SJCRH30 (cell line): Measurements from ENCODE around the gene SLC35B2. TPM values are rescaled to one million over a fixed set of nuclear protein-coding genes. Genes with fewer than 3 reads are reported as not detected.

Experiments
- DNase-seq, 2 experiments: peaks; one replicate each; pipeline ENCODE4 v3.0.0-alpha.2; 2015 to 2020
- H3K27ac ChIP-seq: fragments of 250-450 bp; sonication (Bioruptor Pico); 2 replicates; pipeline ENCODE4 v1.5.1; 2020; ENCODE audit warnings: mild to moderate bottlenecking, moderate library complexity
- H3K27me3 ChIP-seq: fragments of 250-450 bp; sonication (Bioruptor Pico); 2 replicates; pipeline ENCODE4 v1.5.1; 2020; ENCODE audit warnings: mild to moderate bottlenecking, moderate library complexity
- H3K36me3 ChIP-seq: fragments of 250-450 bp; sonication (Bioruptor Pico); 2 replicates; pipeline ENCODE4 v1.5.1; 2020; ENCODE audit warnings: mild to moderate bottlenecking, moderate library complexity
- H3K4me1 ChIP-seq: fragments of 250-450 bp; sonication (Bioruptor Pico); 2 replicates; pipeline ENCODE4 v1.5.1; 2020; ENCODE audit warnings: mild to moderate bottlenecking, moderate library complexity
- H3K4me3 ChIP-seq: fragments of 250-450 bp; sonication (Bioruptor Pico); 2 replicates; pipeline ENCODE4 v1.5.1; 2020; ENCODE audit warnings: mild to moderate bottlenecking, moderate library complexity
- H3K9me3 ChIP-seq: fragments of 250-450 bp; sonication (Bioruptor Pico); replicated peaks from 2 replicates; pipeline ENCODE4 v1.5.1; 2020; ENCODE audit warnings: mild to moderate bottlenecking, moderate library complexity
- total RNA-seq: library from RNA; depleted of rRNA; stranded (reverse); fragments of >200 nt; shearing (Covaris generic); gene quantifications from 2 replicates; pipeline ENCODE4 v1.2.3, GENCODE V29; 2014

Gene SLC35B2
- total RNA-seq, 1 experiment from 2014 or later, result 27.8 TPM

- no peaks in the 10 kb centered on the region for H3K9me3 ChIP-seq
These were observed 37.8 kb upstream of the SLC35B2 start for GRCh38 chr6:44294832-44295791.

DNA sequence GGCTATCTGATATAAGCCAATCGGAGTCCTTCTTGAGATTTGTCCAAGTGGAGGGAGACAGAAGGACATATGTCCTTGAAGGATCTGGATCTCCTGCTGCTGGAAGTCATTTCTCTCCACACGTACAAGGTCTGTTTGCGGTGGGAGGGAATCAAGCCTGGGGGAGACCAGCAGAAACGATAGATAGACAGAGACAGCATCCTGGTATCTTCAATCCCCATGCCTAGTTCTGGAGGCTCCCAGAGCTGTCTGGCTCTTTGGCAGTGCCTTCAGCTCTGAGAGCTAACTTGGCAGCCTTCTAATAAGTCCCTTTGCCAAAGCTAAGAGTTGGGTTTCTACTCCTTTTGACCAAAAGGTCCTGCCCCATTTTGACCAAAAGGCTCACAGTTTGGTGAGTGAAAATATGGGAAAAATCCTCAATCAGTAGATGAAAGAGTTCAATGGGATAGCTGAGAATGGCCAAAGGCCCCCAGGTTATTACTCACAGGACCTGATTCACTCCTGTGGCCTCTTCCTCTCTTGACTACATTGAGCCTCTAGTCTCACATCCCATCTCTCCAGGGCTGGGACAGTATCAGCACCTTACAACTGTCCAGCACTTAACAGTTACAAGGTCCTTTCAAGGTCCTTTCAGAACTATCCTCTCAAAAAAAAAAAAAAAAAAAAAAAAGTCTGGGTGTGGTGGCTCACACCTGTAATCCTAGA lies 35.5 kb upstream of the SLC35B2 start:
- no peak for DNase-seq
- H3K27ac ChIP-seq, result no peak overlapping the region
- no peaks in the 10 kb centered on the region for H3K4me1 ChIP-seq
- H3K36me3 ChIP-seq, result no peaks in the 10 kb centered on the region
- H3K4me3 ChIP-seq, result no peak overlapping the region
- H3K9me3 ChIP-seq, result no peaks in the 10 kb centered on the region
- H3K27me3 ChIP-seq, result peaks cover 16% of the 10 kb centered on the region; the same call in 1 of the 2 replicates

More at GRCh38 chr6:44294832-44295791, 37.8 kb upstream of the SLC35B2 start:
- H3K27ac ChIP-seq, result no peak overlapping the region
- H3K27me3 ChIP-seq, result peaks cover 10% of the 10 kb centered on the region; the same call in 1 of the 2 replicates
- peaks cover under 1% of the 10 kb centered on the region; the same call in 1 of the 2 replicates for H3K36me3 ChIP-seq
- H3K4me3 ChIP-seq, result no peak overlapping the region
- H3K4me1 ChIP-seq, result no peaks in the 10 kb centered on the region
- DNase-seq, result peak in 1 of 2 experiments; percentile 20

DNA sequence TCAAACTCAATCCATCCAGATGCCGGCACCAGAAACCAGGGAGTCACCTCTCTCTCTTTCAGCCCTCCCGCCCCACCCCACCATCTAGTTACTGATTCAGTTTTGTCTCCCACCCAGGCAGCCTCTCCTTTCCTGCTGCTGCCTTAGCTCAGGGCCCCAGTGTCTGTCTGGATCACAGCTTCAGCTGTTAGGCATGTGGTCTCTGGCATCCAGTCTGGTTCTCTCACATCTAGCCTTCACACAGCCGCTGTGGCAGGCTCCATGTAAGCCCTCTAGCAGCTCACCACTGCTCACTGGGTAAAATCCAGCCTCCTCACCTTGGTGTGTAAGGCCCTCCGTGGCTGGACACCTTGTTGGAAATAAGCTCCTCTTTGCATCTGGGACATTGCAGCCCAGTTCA lies 34.5 kb upstream of the SLC35B2 start:
- H3K9me3 ChIP-seq, result no peaks in the 10 kb centered on the region
- H3K36me3 ChIP-seq, result no peaks in the 10 kb centered on the region
- no peak overlapping the region for H3K27ac ChIP-seq
- DNase-seq, result peak; percentile 46 to 53
- H3K4me1 ChIP-seq, result no peaks in the 10 kb centered on the region
- peaks cover 16% of the 10 kb centered on the region; the same call in 1 of the 2 replicates for H3K27me3 ChIP-seq
- H3K4me3 ChIP-seq, result no peak overlapping the region

DNA sequence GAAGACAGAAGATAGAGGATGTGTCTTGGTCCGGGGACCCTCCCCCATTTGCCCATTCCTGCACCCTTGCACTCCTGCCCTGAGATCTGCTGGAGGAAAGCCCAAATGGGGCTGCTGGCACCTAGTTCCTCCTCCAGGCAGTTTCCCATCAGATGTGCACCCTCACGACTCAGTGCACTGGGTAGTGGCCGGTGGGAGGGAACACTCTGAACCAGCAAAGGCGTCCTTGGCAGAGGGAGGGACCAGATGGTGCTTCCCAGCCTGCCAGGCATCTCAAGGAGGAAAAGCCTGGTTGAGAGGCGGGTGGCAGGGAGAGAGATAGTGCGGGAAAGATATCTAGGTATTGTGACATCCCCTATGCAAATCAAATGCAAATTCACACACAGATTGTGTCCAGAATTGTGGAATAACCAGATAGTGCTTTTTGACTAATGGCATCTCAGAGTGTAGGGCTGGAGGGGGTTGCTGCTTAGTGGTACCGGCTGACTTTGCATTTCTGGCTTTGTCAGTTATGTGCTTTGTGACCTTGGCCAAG lies 32.5 kb upstream of the SLC35B2 start:
- Histone ChIP-seq H3K4me3 (no peak overlapping the region), H3K27me3 (peaks cover 16% of the 10 kb centered on the region; the same call in 1 of the 2 replicates), H3K36me3 (no peaks in the 10 kb centered on the region), H3K27ac (no peak overlapping the region), H3K4me1 (no peaks in the 10 kb centered on the region), H3K9me3 (no peaks in the 10 kb centered on the region)
- no peak for DNase-seq

GRCh38 chr6:44286747-44287146 lies 29.4 kb upstream of the SLC35B2 start:
- peaks cover 11% of the 10 kb centered on the region; the same call in 1 of the 2 replicates for H3K27me3 ChIP-seq
- H3K4me1 ChIP-seq, result no peaks in the 10 kb centered on the region
- no peaks in the 10 kb centered on the region for H3K36me3 ChIP-seq
- no peaks in the 10 kb centered on the region for H3K9me3 ChIP-seq
- DNase-seq, result no peak
- H3K4me3 ChIP-seq, result no peak overlapping the region
- no peak overlapping the region for H3K27ac ChIP-seq

DNA sequence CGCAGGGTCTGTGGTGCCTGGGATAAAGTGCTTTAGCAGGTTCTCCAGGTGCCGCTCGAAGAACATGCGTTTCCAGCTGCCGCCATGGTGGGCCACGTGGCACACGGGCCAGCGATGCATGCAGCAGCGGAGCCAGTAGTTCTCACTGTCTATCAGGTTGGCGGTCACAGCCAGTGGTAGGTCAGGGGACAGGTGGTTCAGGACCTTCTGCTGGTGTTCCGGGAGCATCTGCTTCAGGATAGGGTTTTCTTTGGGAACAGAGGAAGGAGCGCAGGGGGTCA lies 28.9 kb upstream of the SLC35B2 start:
- Histone ChIP-seq H3K4me1 (no peaks in the 10 kb centered on the region), H3K27ac (no peak overlapping the region), H3K4me3 (no peak overlapping the region), H3K36me3 (no peaks in the 10 kb centered on the region), H3K27me3 (peaks cover 7% of the 10 kb centered on the region; the same call in 1 of the 2 replicates), H3K9me3 (no peaks in the 10 kb centered on the region)
- no peak for DNase-seq

DNA sequence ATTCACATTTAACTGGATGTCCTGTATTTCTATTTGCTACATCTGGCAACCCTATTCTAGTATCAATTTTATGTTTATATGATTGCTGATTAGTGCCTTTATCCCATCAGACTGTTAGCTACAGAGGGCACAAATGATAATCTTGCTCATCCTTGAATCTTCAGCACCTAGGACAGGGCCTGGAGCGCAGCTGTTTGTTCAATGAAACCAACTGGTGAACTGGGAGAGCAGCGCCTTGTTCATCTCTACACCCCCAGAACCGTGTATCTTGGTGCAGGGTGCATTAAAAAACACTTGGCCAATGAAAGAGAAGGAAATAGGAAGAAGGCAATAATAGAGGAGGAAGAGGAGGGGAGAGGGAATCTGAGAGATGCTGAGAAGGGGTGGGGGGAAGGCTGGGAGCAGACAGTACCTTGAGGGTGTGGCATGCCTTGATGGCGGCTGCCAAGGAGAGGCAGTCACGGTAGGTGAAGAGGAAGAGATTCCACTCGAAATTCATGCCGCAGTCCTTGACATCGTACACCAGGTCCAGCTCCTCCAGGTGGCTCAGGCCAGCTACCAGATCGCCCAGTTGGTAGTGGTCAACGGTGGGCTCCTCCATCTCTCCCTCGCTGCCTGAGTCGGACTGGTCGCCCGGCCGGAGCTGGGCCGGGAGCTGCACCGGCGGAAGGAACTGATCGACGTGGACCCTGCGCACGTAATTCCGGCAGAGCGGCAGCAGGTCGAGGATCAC lies 28.4 kb upstream of the SLC35B2 start:
- H3K4me3 ChIP-seq, result no peak overlapping the region

DNA sequence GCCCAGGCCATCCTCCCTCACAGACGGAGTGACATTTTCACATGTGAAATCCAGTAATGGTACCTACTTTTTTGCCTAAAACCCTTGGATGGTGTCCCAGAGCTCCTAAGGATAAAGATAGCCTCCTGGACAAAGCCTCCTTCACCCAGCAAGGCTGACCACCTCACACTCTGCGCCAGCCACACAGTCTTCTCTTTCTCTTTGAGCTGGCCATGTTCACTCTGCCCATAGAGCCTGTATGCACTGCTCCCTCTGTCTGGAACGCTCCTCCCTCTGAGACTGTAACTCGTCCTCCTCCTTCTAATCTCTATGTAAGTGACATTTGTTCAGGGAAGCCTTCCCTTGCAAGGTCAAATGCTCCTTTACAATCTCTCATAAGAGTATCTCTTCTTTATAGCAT lies 27.5 kb upstream of the SLC35B2 start:
- no peak overlapping the region for H3K4me3 ChIP-seq
- no peaks in the 10 kb centered on the region for H3K9me3 ChIP-seq
- 0 out of 2 replicates have a peak, but pooled peaks cover 5% of the 10 kb centered on the region for H3K27me3 ChIP-seq
- DNase-seq, result no peak
- H3K4me1 ChIP-seq, result no peaks in the 10 kb centered on the region
- H3K27ac ChIP-seq, result no peak overlapping the region
- no peaks in the 10 kb centered on the region for H3K36me3 ChIP-seq

More for the DNA sequence above, 28.4 kb upstream of the SLC35B2 start:
- Histone ChIP-seq H3K4me1 (no peaks in the 10 kb centered on the region), H3K27ac (no peak overlapping the region), H3K27me3 (0 out of 2 replicates have a peak, but pooled peaks cover 5% of the 10 kb centered on the region), H3K36me3 (no peaks in the 10 kb centered on the region), H3K9me3 (no peaks in the 10 kb centered on the region)
- peak; percentile 38 to 65 for DNase-seq

DNA sequence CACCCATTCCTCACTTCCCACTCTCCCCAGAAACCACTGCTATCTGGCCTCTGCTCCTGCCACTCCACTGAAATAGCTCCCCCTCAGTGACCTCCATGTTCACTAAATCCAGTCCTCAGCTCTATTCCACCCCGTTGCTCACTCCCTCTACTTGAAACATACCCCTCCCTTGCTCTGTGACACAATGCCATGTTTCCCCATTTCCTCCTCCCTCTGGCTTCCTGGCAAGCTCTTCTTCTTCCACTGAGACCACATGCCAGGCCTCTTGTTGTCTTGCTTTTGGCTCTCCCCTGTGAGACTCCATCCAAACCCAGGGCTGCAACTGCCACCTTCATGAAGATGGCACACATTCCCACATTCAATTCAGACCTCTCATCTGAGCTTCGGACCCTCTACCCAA lies 26.8 kb upstream of the SLC35B2 start:
- no peaks in the 10 kb centered on the region for H3K4me1 ChIP-seq
- no peak for DNase-seq
- H3K36me3 ChIP-seq, result no peaks in the 10 kb centered on the region
- H3K9me3 ChIP-seq, result no peaks in the 10 kb centered on the region
- no peak overlapping the region for H3K4me3 ChIP-seq
- no peak overlapping the region for H3K27ac ChIP-seq
- H3K27me3 ChIP-seq, result no peaks in the 10 kb centered on the region

DNA sequence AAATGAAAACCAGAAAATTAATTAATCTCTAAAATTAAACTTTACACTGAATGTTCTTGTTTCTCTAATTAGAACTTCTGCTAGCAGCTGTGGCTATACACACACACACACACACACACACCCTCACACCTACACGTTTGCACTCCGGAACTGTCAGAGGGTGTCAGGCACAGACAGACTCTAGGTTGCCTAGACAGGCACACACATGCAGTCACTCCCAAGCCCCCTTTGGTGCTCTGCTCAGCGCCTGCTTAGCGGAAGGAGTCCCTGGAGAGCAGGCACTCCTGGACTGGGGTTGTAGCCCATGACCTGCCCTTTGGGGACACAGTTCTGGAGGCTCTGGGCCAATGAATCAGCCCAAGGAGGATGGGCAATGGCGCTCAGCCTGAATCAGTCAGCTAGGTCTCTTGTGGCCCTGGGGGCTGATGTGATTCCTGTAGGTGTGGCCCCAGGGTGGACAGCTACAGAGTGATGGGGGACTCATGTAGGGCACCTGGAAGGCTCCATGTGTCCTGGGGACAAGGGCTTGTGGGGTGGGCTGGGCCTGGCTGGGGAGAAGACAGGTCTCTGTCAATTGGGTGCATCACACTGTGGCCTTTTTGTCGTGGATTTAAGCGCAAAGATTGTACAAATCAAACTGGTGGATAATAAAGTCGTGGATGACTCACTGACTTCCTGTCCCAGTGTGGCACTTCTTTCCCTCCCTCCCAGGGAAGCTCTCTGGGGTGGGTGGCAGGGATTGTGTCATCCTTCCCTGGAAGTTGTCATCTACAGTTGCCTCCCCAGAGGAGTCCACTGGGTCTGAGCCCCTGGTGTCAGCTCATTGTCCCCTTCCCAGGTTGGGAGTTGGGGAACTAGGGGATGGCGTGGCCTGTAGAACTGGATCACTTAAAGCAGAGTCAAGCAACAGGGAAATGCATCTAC lies 21.7 kb upstream of the SLC35B2 start:
- H3K27ac ChIP-seq, result no peak overlapping the region
- no peak overlapping the region for H3K4me3 ChIP-seq
- no peak for DNase-seq
- H3K27me3 ChIP-seq, result no peaks in the 10 kb centered on the region
- no peaks in the 10 kb centered on the region for H3K4me1 ChIP-seq
- no peaks in the 10 kb centered on the region for H3K9me3 ChIP-seq
- H3K36me3 ChIP-seq, result no peaks in the 10 kb centered on the region

GRCh38 chr6:44278315-44278714 lies 21.0 kb upstream of the SLC35B2 start:
- DNase-seq, result no peak
- H3K27me3 ChIP-seq, result no peaks in the 10 kb centered on the region
- no peaks in the 10 kb centered on the region for H3K4me1 ChIP-seq

GRCh38 chr6:44277763-44278162 lies 20.4 kb upstream of the SLC35B2 start:
- Histone ChIP-seq H3K4me1 (no peaks in the 10 kb centered on the region), H3K4me3 (no peak overlapping the region), H3K36me3 (no peaks in the 10 kb centered on the region), H3K27ac (no peak overlapping the region), H3K9me3 (no peaks in the 10 kb centered on the region), H3K27me3 (no peaks in the 10 kb centered on the region)
- DNase-seq, result no peak

More at GRCh38 chr6:44278315-44278714, 21.0 kb upstream of the SLC35B2 start:
- no peaks in the 10 kb centered on the region for H3K9me3 ChIP-seq
- H3K36me3 ChIP-seq, result no peaks in the 10 kb centered on the region
- no peak overlapping the region for H3K27ac ChIP-seq
- no peak overlapping the region for H3K4me3 ChIP-seq

GRCh38 chr6:44276667-44277640 lies 19.6 kb upstream of the SLC35B2 start:
- H3K36me3 ChIP-seq, result no peaks in the 10 kb centered on the region
- no peaks in the 10 kb centered on the region for H3K27me3 ChIP-seq

More at GRCh38 chr6:44276667-44277640, 19.6 kb upstream of the SLC35B2 start:
- Histone ChIP-seq H3K9me3 (no peaks in the 10 kb centered on the region), H3K4me1 (no peaks in the 10 kb centered on the region), H3K27ac (no peak overlapping the region), H3K4me3 (no peak overlapping the region)
- DNase-seq, result no peak
